Epithelial cell of esophagus (primary cell): Measurements from ENCODE around the gene FIBP.

Experiments
- DNase-seq: peaks from one replicate; pipeline ENCODE4 v3.0.0; 2010; ENCODE audit warnings: low read depth
- H3K4me3 ChIP-seq: 2 replicates; pipeline ENCODE4 v1.5.1; 2011; ENCODE audit warnings: mild to moderate bottlenecking, low read length, control low read depth
- CTCF ChIP-seq: IDR thresholded peaks from 2 replicates; pipeline ENCODE4 v1.5.1; 2011; ENCODE audit warnings: low read depth, mild to moderate bottlenecking, low read length, control low read depth, inconsistent platforms; ENCODE audit not compliant: insufficient read depth; ENCODE audit errors: missing control alignments

FIBP gene

GRCh38 chr11:65888163-65888814 is at the start of gene FIBP:
TSS of gene FIBP (minus strand) at chr11:65888471. CDS start at chr11:65888418, 53 bp downstream.
- peak within 1 kb of the TSS; percentile 90 for H3K4me3 ChIP-seq
- DNase-seq = peak; percentile 98
- peak; percentile 68 for TF ChIP-seq CTCF

GRCh38 chr11:65937766-65938165 is 49.5 kb upstream of the FIBP start:
- no peak for TF ChIP-seq CTCF
- no peak overlapping the region for H3K4me3 ChIP-seq
- DNase-seq = no peak

GRCh38 chr11:65934014-65934413 is 45.7 kb upstream of the FIBP start:
- no peak for DNase-seq
- no peak overlapping the region for H3K4me3 ChIP-seq
- no peak for TF ChIP-seq CTCF

GRCh38 chr11:65932558-65932919 is 44.3 kb upstream of the FIBP start:
- no peak overlapping the region for H3K4me3 ChIP-seq
- DNase-seq = peak; percentile 24
- no peak for TF ChIP-seq CTCF

GRCh38 chr11:65931773-65932557 is 43.7 kb upstream of the FIBP start:
- DNase-seq = no peak
- H3K4me3 ChIP-seq = no peak overlapping the region
- TF ChIP-seq CTCF = no peak

GRCh38 chr11:65928667-65929066 is 40.4 kb upstream of the FIBP start:
- no peak for TF ChIP-seq CTCF
- no peak overlapping the region for H3K4me3 ChIP-seq
- DNase-seq = no peak
